ENCODE results near the gene SPAG17. TPM values are rescaled to one million over a fixed set of nuclear protein-coding genes. Genes with fewer than 3 reads are reported as not detected.

SPAG17 gene
- total RNA-seq, 2 experiments from 2014 or later = not detected

GRCh38 chr1:118177998-118178397 is 7.0 kb downstream of the SPAG17 start:
- Histone ChIP-seq H4K20me1 (ENCODE audit: insufficient read depth, low read length) (no peaks in the 10 kb centered on the region), H3K9me2 (ENCODE audit: insufficient read depth, low read length) (no peaks in the 10 kb centered on the region), H3K4me1 (ENCODE audit: insufficient read depth, low read length, poor library complexity, severe bottlenecking) (no peaks in the 10 kb centered on the region), H2AFZ (ENCODE audit: low read length) (no peak overlapping the region), H3K9me3 (ENCODE audit: low read length) (no peaks in the 10 kb centered on the region), H3K27ac (ENCODE audit: low read depth, low read length, poor library complexity, severe bottlenecking) (no peak overlapping the region), H3K36me3 (ENCODE audit: insufficient read depth, low read length) (no peaks in the 10 kb centered on the region), H3K79me2 (ENCODE audit: insufficient read depth, low read depth, low read length) (no peaks in the 10 kb centered on the region), H3K4me3 (ENCODE audit: low read depth, low read length, poor library complexity, severe bottlenecking) (no peak overlapping the region), H3K4me2 (ENCODE audit: low read length) (no peak overlapping the region)
- POLR2A ChIA-PET = interaction anchor here (0.6 kb wide), 2 partner anchors 189 to 1298 kb away, joined by 3 to 4 read pairs; no protein-coding TSS in a partner anchor
- intact Hi-C loops (cut with micrococcal nuclease; ENCODE audit: unreplicated experiment) = no loop called here
- no peak for DNase-seq (ENCODE audit: low spot score)
- TF ChIP-seq CTCF (conservative IDR thresholded peaks at IDR 0.05; ENCODE audit: low read length) (no peak), EZH2phosphoT487 (IDR thresholded peaks at IDR 0.05; ENCODE audit: borderline replicate concordance, low read depth, low read length) (no peak)
- CTCF ChIA-PET (ENCODE audit: unreplicated experiment) = no interaction called here
- no TSS peak for BruUV-seq (replicated peaks)

GRCh38 chr1:118169016-118169415 is 16.0 kb downstream of the SPAG17 start:
- no peaks in the 10 kb centered on the region for H4K20me1 ChIP-seq (ENCODE audit: insufficient read depth, low read length)
- no peak overlapping the region for H3K27ac ChIP-seq (ENCODE audit: low read depth, low read length, poor library complexity, severe bottlenecking)
- H3K36me3 ChIP-seq (ENCODE audit: insufficient read depth, low read length) = no peaks in the 10 kb centered on the region
- intact Hi-C loops (cut with micrococcal nuclease; ENCODE audit: unreplicated experiment) = no loop called here
- no peaks in the 10 kb centered on the region for H3K4me1 ChIP-seq (ENCODE audit: insufficient read depth, low read length, poor library complexity, severe bottlenecking)
- no peaks in the 10 kb centered on the region for H3K9me2 ChIP-seq (ENCODE audit: insufficient read depth, low read length)
- H3K79me2 ChIP-seq (ENCODE audit: insufficient read depth, low read depth, low read length) = no peaks in the 10 kb centered on the region
- no peak overlapping the region for H2AFZ ChIP-seq (ENCODE audit: low read length)
- POLR2A ChIA-PET = interaction anchor here (1.1 kb wide), 1 partner anchor 72 kb away, joined by 3 read pairs; no protein-coding TSS in a partner anchor
- TF ChIP-seq CTCF (conservative IDR thresholded peaks at IDR 0.05; ENCODE audit: low read length) = no peak
- TF ChIP-seq EZH2phosphoT487 (IDR thresholded peaks at IDR 0.05; ENCODE audit: borderline replicate concordance, low read depth, low read length) = no peak
- CTCF ChIA-PET (ENCODE audit: unreplicated experiment) = no interaction called here
- no peak overlapping the region for H3K4me2 ChIP-seq (ENCODE audit: low read length)
- BruUV-seq (replicated peaks) = no TSS peak
- H3K9me3 ChIP-seq (ENCODE audit: low read length) = no peaks in the 10 kb centered on the region
- DNase-seq (ENCODE audit: low spot score) = no peak
- H3K4me3 ChIP-seq (ENCODE audit: low read depth, low read length, poor library complexity, severe bottlenecking) = no peak overlapping the region

- no peak for DNase-seq (ENCODE audit: low spot score)
- Histone ChIP-seq H3K4me2 (ENCODE audit: low read length) (no peak overlapping the region), H2AFZ (ENCODE audit: low read length) (no peak overlapping the region), H3K27ac (ENCODE audit: low read depth, low read length, poor library complexity, severe bottlenecking) (no peak overlapping the region), H3K9me3 (ENCODE audit: low read length) (no peaks in the 10 kb centered on the region), H3K79me2 (ENCODE audit: insufficient read depth, low read depth, low read length) (no peaks in the 10 kb centered on the region), H3K36me3 (ENCODE audit: insufficient read depth, low read length) (no peaks in the 10 kb centered on the region), H3K4me1 (ENCODE audit: insufficient read depth, low read length, poor library complexity, severe bottlenecking) (no peaks in the 10 kb centered on the region), H3K9me2 (ENCODE audit: insufficient read depth, low read length) (no peaks in the 10 kb centered on the region), H3K4me3 (ENCODE audit: low read depth, low read length, poor library complexity, severe bottlenecking) (no peak overlapping the region), H4K20me1 (ENCODE audit: insufficient read depth, low read length) (no peaks in the 10 kb centered on the region)
- ChIA-PET CTCF (ENCODE audit: unreplicated experiment) (no interaction called here), POLR2A (interaction anchor here (1.7 kb wide), 1 partner anchor 9 kb away, joined by 4 read pairs; no protein-coding TSS in a partner anchor)
- no TSS peak for BruUV-seq (replicated peaks)
- TF ChIP-seq CTCF (conservative IDR thresholded peaks at IDR 0.05; ENCODE audit: low read length) (no peak), EZH2phosphoT487 (IDR thresholded peaks at IDR 0.05; ENCODE audit: borderline replicate concordance, low read depth, low read length) (no peak)
- intact Hi-C loops (cut with micrococcal nuclease; ENCODE audit: unreplicated experiment) = no loop called here
Measured at GRCh38 chr1:118160806-118161205, 24.2 kb downstream of the SPAG17 start.

Data from OCI-LY7 (cell line).